ENCODE data around the gene DDIT3.

Gene DDIT3

GRCh38 chr12:57479376-57480115, 40.8 kb downstream of the DDIT3 start, which contains the start of gene ARHGAP9:
Gene ARHGAP9 (minus strand): TSS chr12:57479866. CDS start chr12:57479406, 460 bp downstream.
- no peak for DNase-seq

- DNase-seq: no peak
Observed at GRCh38 chr12:57479043-57479375, 41.3 kb downstream of the DDIT3 start.

- no peak for DNase-seq
Observed at GRCh38 chr12:57477710-57478681, 42.3 kb downstream of the DDIT3 start.

GRCh38 chr12:57476993-57477709, 43.2 kb downstream of the DDIT3 start:
- DNase-seq: no peak

GRCh38 chr12:57476162-57476992, 43.9 kb downstream of the DDIT3 start:
- no peak for DNase-seq

- no peak for DNase-seq
Observed at GRCh38 chr12:57475271-57476161, 44.8 kb downstream of the DDIT3 start.

GRCh38 chr12:57474862-57475261, 45.5 kb downstream of the DDIT3 start:
- DNase-seq: no peak

- DNase-seq: no peak
Observed at GRCh38 chr12:57474430-57474829, 45.9 kb downstream of the DDIT3 start.

- DNase-seq: no peak
Observed at GRCh38 chr12:57473886-57474285, 46.4 kb downstream of the DDIT3 start.

GRCh38 chr12:57473392-57473791, 46.9 kb downstream of the DDIT3 start:
- DNase-seq: no peak

- DNase-seq: no peak
Observed at GRCh38 chr12:57472391-57472790, 47.9 kb downstream of the DDIT3 start.

- no peak for DNase-seq
Observed at GRCh38 chr12:57471661-57472060, 48.7 kb downstream of the DDIT3 start.

GRCh38 chr12:57470970-57471656, 49.2 kb downstream of the DDIT3 start:
- no peak for DNase-seq

GRCh38 chr12:57470286-57470969, 49.9 kb downstream of the DDIT3 start:
- DNase-seq: no peak

GRCh38 chr12:57469296-57470164, 50.8 kb downstream of the DDIT3 start:
- DNase-seq: no peak

GRCh38 chr12:57467915-57468314, 52.4 kb downstream of the DDIT3 start:
- no peak for DNase-seq

- no peak for DNase-seq
Observed at GRCh38 chr12:57467212-57467874, 53.0 kb downstream of the DDIT3 start.

Data from NCI-H2029 treated with DMSO at 0.1 percent for 48 hours (cell line).